GM21529 (cell line): Measurements from ENCODE around the gene AGPAT4.
"Not testable (repeated sequence)": the region's sequence is repeated elsewhere in the genome, so short reads cannot be mapped to it uniquely, and the experiment has no call there.

Experiments used
- ATAC-seq: cut with Tn5 transposase; IDR thresholded peaks from one replicate; pipeline ENCODE4 v1.9.1; 2021; ENCODE audit not compliant: unreplicated experiment

AGPAT4 gene

GRCh38 chr6:161207200-161207599 lies 66.7 kb downstream of the AGPAT4 start:
- ATAC-seq, result no peak

DNA sequence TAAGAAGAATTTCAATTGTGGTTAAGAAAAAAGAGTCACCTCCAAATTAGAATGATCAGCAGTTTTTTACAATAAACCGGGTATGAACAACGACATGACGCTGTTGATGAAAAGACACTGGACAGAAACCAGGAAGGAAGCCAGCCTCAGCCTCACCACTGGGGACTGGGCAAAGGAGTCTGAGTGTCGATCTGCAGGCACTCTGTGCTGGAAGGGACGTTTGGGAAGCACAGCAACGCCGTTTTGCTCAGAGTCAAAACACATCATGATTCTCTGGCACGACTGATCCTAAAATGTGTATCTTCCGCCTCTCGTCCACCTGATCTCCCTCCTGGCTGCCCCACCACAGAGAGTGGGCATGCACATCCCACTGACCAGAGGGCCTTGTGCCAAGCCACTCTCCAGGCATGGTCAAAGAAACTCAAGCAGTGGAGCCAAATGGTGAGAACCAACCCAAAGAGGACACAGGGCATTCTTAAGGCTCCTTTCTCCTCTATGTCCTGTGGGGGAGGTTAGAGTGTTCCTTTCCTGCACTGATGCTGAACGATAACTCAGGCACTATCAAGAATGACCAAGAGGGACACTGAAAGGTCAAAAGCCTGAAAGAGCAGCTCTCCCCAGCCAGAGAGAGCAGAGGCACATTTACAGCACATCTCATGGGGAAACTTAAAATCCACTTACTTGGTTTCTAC lies 68.8 kb downstream of the AGPAT4 start:
- ATAC-seq, result no peak

DNA sequence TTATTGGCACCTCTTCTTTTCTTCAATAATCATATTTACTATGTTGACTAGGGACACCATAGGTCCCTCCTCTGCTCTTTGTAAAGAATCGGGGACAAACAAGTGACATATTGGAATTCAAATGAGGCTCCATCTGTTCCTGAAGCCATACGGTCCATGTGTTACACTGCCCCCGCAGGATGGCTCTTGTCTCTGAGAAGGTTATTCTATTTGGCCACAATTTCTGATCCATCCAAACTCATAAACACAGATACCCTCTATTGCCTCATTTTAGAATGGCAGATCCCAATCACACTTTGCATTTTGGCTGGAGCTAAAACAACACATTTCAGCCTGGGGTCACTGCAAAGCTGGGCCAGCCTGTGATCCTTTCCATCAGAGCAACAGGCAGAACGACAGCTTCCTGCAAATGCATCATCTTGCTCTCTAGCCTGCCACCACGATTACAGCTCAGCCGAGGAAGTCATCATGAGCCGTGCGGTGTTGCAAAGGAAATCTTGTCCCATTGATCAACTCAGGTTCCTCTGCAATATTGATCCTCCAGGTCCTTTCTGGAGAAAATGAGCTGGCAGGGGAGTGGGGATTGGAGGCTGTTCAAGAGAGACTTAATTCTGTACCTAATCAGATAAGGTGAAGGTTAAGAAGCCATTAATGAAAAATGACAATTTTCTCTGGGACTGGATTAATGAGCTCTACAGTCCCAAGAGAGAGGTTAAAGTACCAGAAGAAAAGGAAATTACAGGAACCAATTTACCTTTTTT lies 73.1 kb downstream of the AGPAT4 start:
- ATAC-seq, result no peak

- no peak for ATAC-seq
Measured at GRCh38 chr6:161199850-161200249, 74.0 kb downstream of the AGPAT4 start.

GRCh38 chr6:161198783-161199460 lies 74.9 kb downstream of the AGPAT4 start:
- no peak for ATAC-seq

- no peak for ATAC-seq
Measured at GRCh38 chr6:161198176-161198575, 75.7 kb downstream of the AGPAT4 start.

GRCh38 chr6:161195386-161195785 lies 78.5 kb downstream of the AGPAT4 start:
- ATAC-seq, result no peak

DNA sequence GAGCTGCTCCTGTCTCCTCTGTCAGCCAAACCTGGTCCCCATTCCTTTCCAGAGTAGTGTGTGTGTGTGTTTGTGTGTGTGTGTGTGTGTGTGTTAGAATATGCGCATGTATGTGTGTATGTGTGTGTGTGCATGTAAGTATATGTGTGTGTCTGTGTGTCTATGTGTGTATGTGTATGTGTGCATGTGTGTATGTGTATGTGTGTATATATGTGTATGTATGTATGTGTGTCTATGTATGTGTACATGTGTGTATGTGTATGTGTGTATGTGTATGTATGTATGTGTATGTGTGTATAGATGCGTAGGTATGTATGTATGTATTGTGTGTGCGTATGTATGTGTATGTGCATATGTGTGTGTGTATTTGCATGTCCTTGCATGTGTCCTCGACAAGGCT lies 79.5 kb downstream of the AGPAT4 start:
- no peak for ATAC-seq

DNA sequence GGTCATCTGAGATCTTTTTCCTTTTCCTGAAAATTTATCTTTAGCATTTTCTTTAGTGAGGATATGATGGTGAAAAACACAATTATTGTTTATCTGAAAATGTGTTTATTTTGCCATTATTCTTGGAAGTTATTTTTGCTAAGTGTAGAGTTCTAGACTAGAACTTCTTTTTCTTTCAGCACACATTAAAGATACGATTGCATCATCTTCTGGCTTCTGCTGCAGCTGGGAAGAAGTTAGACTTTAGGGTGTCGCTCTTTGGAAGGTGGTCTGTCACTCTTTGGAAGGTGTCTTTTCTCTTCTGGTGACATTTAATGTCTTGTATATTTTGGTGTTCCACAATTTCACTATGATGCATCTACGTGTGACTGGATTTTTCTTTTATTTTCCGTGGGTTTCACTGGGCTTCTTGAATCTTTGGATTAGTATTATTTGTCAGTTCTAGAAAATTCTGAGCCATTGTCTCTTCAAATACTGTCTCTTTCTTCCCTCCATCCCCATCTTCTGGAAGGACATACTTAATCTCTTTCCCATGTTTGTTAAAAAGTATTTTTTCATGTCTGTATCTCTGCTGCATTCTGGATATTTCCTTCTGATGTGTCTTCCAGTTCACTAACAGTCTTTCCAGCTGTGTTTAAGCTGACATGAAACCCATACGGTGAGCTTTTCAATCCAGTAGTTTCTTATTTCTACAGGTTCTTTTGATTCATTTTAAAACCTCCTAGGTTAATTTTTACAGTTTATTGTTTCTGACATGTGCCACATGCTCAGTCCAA lies 81.0 kb downstream of the AGPAT4 start:
- no peak for ATAC-seq

GRCh38 chr6:161191671-161192070 lies 82.2 kb downstream of the AGPAT4 start:
- no peak for ATAC-seq

- no peak for ATAC-seq
Measured at GRCh38 chr6:161191007-161191406, 82.9 kb downstream of the AGPAT4 start.

DNA sequence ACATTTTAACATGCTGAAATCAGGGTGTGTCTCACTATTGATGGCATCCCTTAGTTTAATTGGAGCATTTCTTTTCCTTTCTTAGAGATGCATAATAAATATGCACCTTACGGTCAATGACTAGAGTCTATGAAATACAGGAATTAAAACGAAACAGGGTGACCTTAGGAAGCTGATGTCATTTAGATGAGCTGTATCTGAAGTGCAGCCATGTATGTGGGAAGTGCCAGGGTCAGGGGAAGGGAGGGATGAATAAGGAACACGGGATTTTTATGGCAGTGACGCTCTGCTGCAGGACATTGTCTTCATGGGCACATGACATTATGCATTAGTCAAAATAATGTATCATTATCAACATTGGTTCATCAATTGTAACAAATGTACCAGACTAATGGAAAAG lies 84.0 kb downstream of the AGPAT4 start:
- no peak for ATAC-seq

DNA sequence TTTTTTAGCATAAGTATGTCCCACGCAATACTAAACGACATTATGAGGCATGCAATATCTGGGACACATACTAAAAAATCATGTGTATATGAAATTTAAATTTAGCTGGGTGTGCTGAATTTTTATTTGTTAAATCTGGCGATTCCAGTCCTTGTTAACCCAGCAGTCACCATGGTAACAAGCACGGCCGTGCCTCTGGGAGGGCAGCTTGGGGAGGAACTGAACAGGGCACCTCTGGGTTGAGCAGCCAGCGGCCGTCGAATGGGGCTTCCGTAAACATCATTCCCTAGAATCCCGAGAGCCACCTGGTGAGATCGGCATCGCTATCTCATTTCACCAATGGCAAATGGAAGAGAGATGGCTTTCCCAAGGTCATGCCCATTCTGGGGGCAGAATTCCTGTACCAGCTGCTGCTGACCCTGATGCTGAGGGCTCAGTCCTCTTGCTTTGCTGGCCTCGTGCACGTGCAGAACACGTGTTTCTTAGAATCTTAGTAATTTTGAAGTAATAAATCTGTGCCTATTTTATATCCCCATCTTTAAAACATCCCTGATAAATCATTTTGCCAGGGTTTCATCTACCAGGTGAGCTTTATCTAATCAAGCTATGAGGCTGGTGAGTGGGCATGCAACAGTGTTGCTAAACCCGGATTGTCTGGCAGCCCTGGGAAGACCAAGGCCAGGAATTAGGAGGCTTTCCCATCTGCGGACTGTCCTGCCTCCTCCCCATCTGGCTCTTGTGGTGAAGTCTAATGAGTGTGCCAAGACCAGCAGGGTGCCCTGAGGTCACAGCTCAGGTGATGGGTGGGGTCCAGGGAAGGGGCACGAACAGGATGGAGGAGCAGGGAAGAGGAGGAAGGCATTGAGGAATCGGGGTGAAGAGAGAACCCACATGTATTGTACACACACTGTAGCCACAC lies 85.1 kb downstream of the AGPAT4 start:
- ATAC-seq, result no peak

GRCh38 chr6:161186173-161186769 lies 87.6 kb downstream of the AGPAT4 start:
- no peak for ATAC-seq

- no peak for ATAC-seq
Measured at GRCh38 chr6:161181121-161181520, 92.7 kb downstream of the AGPAT4 start.

- not testable (repeated sequence) for ATAC-seq
Measured at GRCh38 chr6:161178155-161178554, 95.7 kb downstream of the AGPAT4 start.

GRCh38 chr6:161176428-161176827 lies 97.4 kb downstream of the AGPAT4 start:
- not testable (repeated sequence) for ATAC-seq

GRCh38 chr6:161172769-161173168 lies 101.1 kb downstream of the AGPAT4 start:
- ATAC-seq, result not testable (repeated sequence)

- ATAC-seq, result no peak
Measured at GRCh38 chr6:161171207-161171606, 102.7 kb downstream of the AGPAT4 start.

DNA sequence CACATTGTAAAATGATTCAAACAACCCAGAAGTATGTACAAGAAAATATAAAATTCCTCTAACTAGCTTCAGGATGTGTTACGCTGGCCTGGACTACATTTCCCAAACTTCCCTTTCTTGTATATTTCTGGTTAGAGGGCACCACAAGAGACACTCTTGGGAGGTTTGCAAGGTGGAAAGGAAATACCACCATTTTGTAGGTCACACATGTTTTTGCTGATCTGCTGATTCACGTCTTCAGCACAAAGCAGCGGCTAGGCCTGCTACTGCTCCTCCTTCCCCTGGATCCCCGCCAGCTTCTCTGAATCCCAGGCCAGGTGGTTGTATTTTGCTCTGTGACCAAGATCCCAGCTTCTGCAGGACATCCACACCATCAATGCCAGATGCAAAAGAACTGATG lies 104.2 kb downstream of the AGPAT4 start:
- ATAC-seq, result no peak
